HG03558 (cell line): ENCODE results near the gene PPIF.

Experiments
- ATAC-seq: cut with Tn5 transposase; IDR thresholded peaks from one replicate; pipeline ENCODE4 v1.9.1; 2021; ENCODE audit warnings: moderate number of reproducible peaks; ENCODE audit not compliant: unreplicated experiment; ENCODE audit errors: extremely low read depth

PPIF gene

GRCh38 chr10:79346012-79346340, 1.3 kb upstream of the PPIF start:
- ATAC-seq: no peak

GRCh38 chr10:79346388-79347225, 662 bp upstream of the PPIF start:
- no peak for ATAC-seq

DNA sequence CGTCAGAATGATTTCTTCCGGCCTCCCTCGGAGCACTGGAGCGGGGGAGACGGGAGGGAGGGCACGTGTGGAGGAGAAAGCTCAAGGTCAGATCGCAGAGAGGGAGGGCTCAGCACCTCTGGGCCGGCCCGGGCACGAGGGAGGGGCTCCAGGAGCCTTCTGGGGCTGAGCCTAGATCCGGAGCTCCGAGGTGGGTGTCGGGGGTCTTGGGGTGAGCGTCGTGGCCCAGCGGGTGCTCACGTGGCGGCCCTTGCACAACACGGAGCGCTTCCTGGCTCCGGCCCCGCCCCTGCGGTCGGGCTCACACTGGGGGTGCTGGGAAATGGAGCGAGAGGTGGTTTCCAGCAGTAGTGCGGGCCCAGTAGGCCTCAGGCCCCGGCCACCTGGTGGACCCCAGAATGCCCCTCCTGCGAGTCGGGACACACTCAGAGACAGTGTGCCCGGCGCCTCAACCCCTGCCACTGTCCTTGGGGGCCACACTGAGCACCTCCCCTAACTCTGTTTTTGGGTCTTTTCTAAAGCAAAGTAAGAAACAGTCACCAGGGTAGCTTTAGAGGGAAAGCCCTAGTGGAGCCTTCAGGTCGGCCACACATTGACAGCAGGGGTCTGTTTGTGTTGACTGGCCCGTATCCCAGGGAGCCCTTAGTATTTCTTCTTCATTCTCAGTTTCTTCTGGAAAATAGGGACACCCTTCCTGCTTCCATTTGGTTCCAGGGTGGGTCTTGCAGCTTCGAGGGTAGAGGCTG, 798 bp downstream of the PPIF start:
- ATAC-seq: no peak

DNA sequence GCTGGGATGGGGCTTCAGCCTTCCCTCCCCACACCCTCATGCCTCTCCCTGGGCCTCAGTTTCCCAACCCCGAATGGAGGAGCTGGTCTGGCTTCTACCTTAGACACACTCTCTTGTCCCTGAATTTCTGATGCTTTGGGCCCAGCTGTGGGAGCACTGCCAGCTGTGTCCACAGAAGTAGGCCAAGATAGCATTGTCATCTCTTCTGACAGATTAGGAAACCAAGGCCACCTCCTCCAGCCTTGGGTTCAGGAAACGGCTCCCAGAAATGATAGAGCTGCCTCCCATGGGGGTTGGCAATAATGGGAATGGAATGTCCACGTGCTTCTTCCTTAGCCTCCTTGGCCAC, 1.3 kb downstream of the PPIF start:
- no peak for ATAC-seq

GRCh38 chr10:79349072-79349491, 1.8 kb downstream of the PPIF start:
- ATAC-seq: no peak

- ATAC-seq: no peak
Observed at GRCh38 chr10:79349766-79350406, 2.6 kb downstream of the PPIF start.

- ATAC-seq: no peak
Observed at GRCh38 chr10:79350407-79351154, 3.3 kb downstream of the PPIF start.

DNA sequence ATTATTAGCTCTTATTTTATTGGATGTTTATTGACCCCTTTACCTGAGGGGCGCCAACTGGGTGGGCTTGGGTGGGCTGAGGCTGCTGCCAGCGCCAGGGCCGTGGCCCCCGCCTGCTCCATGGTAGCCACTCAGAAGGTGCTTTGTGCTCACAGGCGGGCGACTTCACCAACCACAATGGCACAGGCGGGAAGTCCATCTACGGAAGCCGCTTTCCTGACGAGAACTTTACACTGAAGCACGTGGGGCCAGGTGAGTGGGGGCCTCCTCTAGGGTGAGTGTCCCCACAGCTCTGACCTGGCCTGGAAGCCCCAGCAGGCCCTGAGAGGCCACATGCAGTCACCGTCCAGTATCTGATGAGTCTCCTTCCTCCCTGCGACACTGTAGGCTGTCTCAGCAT, 4.1 kb downstream of the PPIF start:
- no peak for ATAC-seq

DNA sequence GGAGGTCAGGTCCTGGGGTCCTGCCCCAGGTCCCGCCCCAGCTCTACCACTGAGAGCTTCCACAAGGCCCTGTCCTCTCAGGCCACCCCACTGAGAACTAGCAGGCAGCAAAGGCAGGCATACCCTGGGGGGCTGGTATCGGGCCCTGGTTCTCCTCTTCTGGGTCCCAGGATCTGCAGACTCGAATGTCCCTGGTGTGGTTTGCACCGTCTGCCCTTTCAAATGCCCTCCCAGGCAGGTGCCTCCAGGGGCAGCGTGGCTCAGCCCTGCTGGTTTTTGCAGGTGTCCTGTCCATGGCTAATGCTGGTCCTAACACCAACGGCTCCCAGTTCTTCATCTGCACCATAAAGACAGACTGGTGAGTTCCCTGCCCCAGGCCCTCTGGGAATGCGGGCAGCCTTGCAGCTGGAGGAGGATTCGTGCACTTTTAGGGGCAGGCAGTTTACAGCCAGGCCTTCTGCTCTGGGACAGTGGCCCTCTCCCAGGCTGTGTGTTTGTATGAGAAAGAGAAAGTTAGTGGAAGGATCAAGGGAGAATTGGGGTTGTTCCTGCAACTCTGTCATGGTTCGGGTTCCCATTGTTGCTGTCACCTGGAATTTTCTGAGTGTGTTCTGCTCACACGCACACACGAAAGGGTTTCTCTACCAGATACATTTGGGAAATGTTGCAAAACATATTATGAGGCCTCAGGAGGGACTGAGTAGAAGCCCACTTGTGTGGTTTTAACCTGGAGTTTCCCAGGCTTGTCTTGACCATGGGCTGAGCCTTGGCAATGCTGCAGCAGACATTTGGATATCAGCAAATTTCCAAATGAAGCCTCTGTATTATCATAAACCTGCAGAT, 5.0 kb downstream of the PPIF start:
- no peak for ATAC-seq

DNA sequence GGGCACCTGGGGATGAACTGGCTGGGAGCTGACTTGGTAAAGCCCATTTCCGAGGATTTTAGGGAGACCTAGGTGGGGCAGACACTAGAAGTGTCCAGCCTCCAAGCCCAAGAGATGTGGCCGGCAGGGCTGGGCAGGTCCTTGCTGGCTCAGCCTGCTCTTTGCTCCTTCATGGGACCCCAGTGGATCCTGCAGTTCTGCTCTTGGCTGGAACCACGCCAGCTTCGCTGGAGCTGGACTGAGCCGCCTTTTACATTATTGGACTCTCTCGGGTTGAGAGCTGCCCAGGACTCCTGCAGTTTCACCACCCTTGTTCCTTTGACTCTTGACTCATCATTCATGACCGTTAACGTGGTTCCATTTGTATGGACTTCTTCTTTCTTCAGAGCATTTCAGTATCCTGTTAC, 5.7 kb downstream of the PPIF start:
- ATAC-seq: no peak

DNA sequence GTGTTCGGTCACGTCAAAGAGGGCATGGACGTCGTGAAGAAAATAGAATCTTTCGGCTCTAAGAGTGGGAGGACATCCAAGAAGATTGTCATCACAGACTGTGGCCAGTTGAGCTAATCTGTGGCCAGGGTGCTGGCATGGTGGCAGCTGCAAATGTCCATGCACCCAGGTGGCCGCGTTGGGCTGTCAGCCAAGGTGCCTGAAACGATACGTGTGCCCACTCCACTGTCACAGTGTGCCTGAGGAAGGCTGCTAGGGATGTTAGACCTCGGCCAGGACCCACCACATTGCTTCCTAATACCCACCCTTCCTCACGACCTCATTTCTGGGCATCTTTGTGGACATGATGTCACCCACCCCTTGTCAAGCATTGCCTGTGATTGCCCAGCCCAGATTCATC, 6.5 kb downstream of the PPIF start:
- no peak for ATAC-seq

DNA sequence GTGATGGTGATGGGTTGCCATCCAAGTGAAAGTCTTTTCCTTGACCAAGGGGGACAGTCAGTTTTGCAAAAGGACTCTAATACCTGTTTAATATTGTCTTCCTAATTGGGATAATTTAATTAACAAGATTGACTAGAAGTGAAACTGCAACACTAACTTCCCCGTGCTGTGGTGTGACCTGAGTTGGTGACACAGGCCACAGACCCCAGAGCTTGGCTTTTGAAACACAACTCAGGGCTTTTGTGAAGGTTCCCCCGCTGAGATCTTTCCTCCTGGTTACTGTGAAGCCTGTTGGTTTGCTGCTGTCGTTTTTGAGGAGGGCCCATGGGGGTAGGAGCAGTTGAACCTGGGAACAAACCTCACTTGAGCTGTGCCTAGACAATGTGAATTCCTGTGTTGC, 6.9 kb downstream of the PPIF start:
- no peak for ATAC-seq

- ATAC-seq: no peak
Observed at GRCh38 chr10:79354615-79355014, 7.3 kb downstream of the PPIF start.

- ATAC-seq: no peak
Observed at GRCh38 chr10:79355420-79356017, 8.2 kb downstream of the PPIF start.

GRCh38 chr10:79356104-79356503, 8.8 kb downstream of the PPIF start:
- no peak for ATAC-seq

- no peak for ATAC-seq
Observed at GRCh38 chr10:79357180-79357579, 9.9 kb downstream of the PPIF start.

DNA sequence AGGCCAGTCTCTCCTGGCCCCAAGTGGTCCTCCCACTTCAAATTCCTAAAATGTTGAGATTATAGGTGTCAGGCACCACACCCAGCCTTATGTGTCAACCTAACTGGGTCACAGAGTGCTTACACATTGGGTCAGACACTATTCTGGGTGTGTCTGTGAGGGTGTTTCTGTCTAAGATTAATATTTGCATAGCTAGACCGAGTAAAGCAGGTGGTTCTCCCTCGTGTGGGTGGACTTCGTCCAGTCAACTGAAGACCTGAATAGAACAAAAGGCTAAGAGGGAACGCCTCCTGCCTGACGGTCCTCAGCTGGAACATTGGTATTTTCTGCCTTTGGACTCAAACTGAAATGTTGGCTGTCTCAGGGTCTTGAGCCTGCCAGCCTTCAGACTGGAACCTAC, 11.5 kb downstream of the PPIF start:
- no peak for ATAC-seq

- no peak for ATAC-seq
Observed at GRCh38 chr10:79359816-79360498, 12.7 kb downstream of the PPIF start.
